Pancreas (tissue), 8 donors: ENCODE data around the gene ST3GAL4. TPM values are rescaled to one million over a fixed set of nuclear protein-coding genes. Genes with fewer than 3 reads are reported as not detected.

Experiments
- polyA plus RNA-seq, 2 donors: library from polyadenylated mRNA; stranded (reverse); fragments of 200-250 nt; gene quantifications; one replicate each; pipeline ENCODE4 v1.2.3, GENCODE V29; 2013
- total RNA-seq, 6 donors: library from RNA; stranded (reverse); fragmentation: NEBNext Ultra II Directional in 4 of 6; extraction: Animal tissue kit (Norgen Biotek cat#: 25700) in 4 of 6; gene quantifications; one replicate each; pipeline versions ENCODE4 v1.2.1 to v1.2.4, GENCODE V29; 2021 to 2023
- donor health status: healthy with polysubstance abuse.
- donor health status: DM: no; HTN: no; CAD: no; lungs with moderate emphysema.
- donor health status: DM: no; HTN: no; CAD: no.
- donor health status: Bipolar disorder and iron deficiency.
- donor health status: DM: yes; HTN: yes; CAD: no.
- donor health status: DM: no; HTN: no; CAD: no.
- donor health status: DM: no; HTN: no; CAD: no.
- donor health status: DM: yes; HTN: yes; CAD: no.

The ST3GAL4 gene
- total and polyA plus RNA-seq, 8 donors = 2.6 to 12.9 (median 9.4) TPM

Other genes starting within 250 kb of the ST3GAL4 start
- 10 to 100 TPM; 16.0 to 31.4 (median 22.6) TPM for gene RPUSD4, start 144.0 kb upstream of the ST3GAL4 start, total RNA-seq
- gene RPUSD4, start 144.0 kb upstream of the ST3GAL4 start, polyA plus RNA-seq = 10 to 100 TPM; 14.5 to 18.6 TPM
- gene FAM118B, start 143.9 kb upstream of the ST3GAL4 start, total RNA-seq = 1 to 10 TPM; 2.5 to 9.0 (median 3.7) TPM
- gene FAM118B, start 143.9 kb upstream of the ST3GAL4 start, polyA plus RNA-seq = 1 to 10 TPM; 2.5 to 4.3 TPM
- gene SRPRA, start 86.8 kb upstream of the ST3GAL4 start, total RNA-seq = 100 to 1,000 TPM; 137 to 178 (median 172) TPM
- gene SRPRA, start 86.8 kb upstream of the ST3GAL4 start, polyA plus RNA-seq = 100 to 1,000 TPM in 1 of 2 donors, 10 to 100 TPM in 1; 76.5 to 107 TPM
- 10 to 100 TPM in 2 of 6 donors, 1 to 10 TPM in 4; 6.3 to 16.3 (median 7.5) TPM for gene FOXRED1, start 86.5 kb upstream of the ST3GAL4 start, total RNA-seq
- gene FOXRED1, start 86.5 kb upstream of the ST3GAL4 start, polyA plus RNA-seq = 10 to 100 TPM; 27.8 to 29.4 TPM
- 1 to 10 TPM; 5.3 to 8.2 (median 6.6) TPM for gene TIRAP, start 72.6 kb upstream of the ST3GAL4 start, total RNA-seq
- gene TIRAP, start 72.6 kb upstream of the ST3GAL4 start, polyA plus RNA-seq = 1 to 10 TPM; 6.1 to 6.4 TPM
- gene DCPS, start 51.6 kb upstream of the ST3GAL4 start, total RNA-seq = 10 to 100 TPM in 3 of 6 donors, 1 to 10 TPM in 3; 8.4 to 16.6 (median 9.8) TPM
- gene DCPS, start 51.6 kb upstream of the ST3GAL4 start, polyA plus RNA-seq = 10 to 100 TPM; 15.2 to 16.6 TPM